Parathyroid adenoma (tissue), 2 donors: ENCODE data around the gene CHIT1.

Experiments
- H2AFZ ChIP-seq: fragments of 300-600 bp; sonication (generic); one replicate; pipeline ENCODE4 v1.7.0; 2017; ENCODE audit warnings: antibody characterized with exemption, mild to moderate bottlenecking
- H3K27ac ChIP-seq: fragments of 300-600 bp; sonication (generic); one replicate; pipeline ENCODE4 v1.7.0; 2017
- H3K27me3 ChIP-seq: fragments of 300-600 bp; sonication (generic); one replicate; pipeline ENCODE4 v1.7.0; 2017; ENCODE audit warnings: low read length; ENCODE audit not compliant: control insufficient read depth, insufficient read depth
- H3K36me3 ChIP-seq: fragments of 300-600 bp; sonication (generic); one replicate; pipeline ENCODE4 v1.7.0; 2017; ENCODE audit warnings: low read length; ENCODE audit not compliant: control insufficient read depth, insufficient read depth
- H3K4me1 ChIP-seq: fragments of 300-600 bp; sonication (generic); one replicate; pipeline ENCODE4 v1.7.0; 2017; ENCODE audit warnings: control low read depth
- H3K4me2 ChIP-seq: fragments of 300-600 bp; sonication (generic); one replicate; pipeline ENCODE4 v1.7.0; 2017; ENCODE audit warnings: low read length
- H3K4me3 ChIP-seq: fragments of 300-600 bp; sonication (generic); one replicate; pipeline ENCODE4 v1.7.0; 2017; ENCODE audit warnings: low read depth, low read length
- H3K79me2 ChIP-seq: fragments of 300-600 bp; sonication (generic); one replicate; pipeline ENCODE4 v1.7.0; 2017; ENCODE audit warnings: control low read depth
- H3K9ac ChIP-seq: fragments of 300-600 bp; sonication (generic); one replicate; pipeline ENCODE4 v1.7.0; 2017; ENCODE audit warnings: mild to moderate bottlenecking
- H3K9me3 ChIP-seq: fragments of 300-600 bp; sonication (generic); one replicate; pipeline ENCODE4 v1.7.0; 2017; ENCODE audit warnings: low read length; ENCODE audit not compliant: control insufficient read depth
- TF ChIP-seq, protein P1 (sequence below): fragments of 300-600 bp; sonication (generic); IDR thresholded peaks from one replicate; pipeline ENCODE4 v1.7.0; 2017; ENCODE audit warnings: antibody characterized with exemption, mild to moderate bottlenecking
- donor health status: primary hyperparathyroidism.

Gene CHIT1

GRCh38 chr1:203172184-203173010 is 57.1 kb downstream of the CHIT1 start:
- Histone ChIP-seq H3K9me3 (no peaks in the 10 kb centered on the region), H3K36me3 (no peaks in the 10 kb centered on the region), H2AFZ (no peak overlapping the region), H3K4me2 (no peak overlapping the region), H3K27me3 (no peaks in the 10 kb centered on the region), H3K9ac (no peak overlapping the region), H3K79me2 (no peaks in the 10 kb centered on the region), H3K4me1 (no peaks in the 10 kb centered on the region), H3K4me3 (no peak overlapping the region), H3K27ac (no peak overlapping the region)
- TF ChIP-seq, protein P1, sequence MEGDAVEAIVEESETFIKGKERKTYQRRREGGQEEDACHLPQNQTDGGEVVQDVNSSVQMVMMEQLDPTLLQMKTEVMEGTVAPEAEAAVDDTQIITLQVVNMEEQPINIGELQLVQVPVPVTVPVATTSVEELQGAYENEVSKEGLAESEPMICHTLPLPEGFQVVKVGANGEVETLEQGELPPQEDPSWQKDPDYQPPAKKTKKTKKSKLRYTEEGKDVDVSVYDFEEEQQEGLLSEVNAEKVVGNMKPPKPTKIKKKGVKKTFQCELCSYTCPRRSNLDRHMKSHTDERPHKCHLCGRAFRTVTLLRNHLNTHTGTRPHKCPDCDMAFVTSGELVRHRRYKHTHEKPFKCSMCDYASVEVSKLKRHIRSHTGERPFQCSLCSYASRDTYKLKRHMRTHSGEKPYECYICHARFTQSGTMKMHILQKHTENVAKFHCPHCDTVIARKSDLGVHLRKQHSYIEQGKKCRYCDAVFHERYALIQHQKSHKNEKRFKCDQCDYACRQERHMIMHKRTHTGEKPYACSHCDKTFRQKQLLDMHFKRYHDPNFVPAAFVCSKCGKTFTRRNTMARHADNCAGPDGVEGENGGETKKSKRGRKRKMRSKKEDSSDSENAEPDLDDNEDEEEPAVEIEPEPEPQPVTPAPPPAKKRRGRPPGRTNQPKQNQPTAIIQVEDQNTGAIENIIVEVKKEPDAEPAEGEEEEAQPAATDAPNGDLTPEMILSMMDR = peak; percentile 70

- H3K4me1 ChIP-seq = no peaks in the 10 kb centered on the region
These were observed 57.9 kb downstream of the CHIT1 start for GRCh38 chr1:203171341-203172183.

DNA sequence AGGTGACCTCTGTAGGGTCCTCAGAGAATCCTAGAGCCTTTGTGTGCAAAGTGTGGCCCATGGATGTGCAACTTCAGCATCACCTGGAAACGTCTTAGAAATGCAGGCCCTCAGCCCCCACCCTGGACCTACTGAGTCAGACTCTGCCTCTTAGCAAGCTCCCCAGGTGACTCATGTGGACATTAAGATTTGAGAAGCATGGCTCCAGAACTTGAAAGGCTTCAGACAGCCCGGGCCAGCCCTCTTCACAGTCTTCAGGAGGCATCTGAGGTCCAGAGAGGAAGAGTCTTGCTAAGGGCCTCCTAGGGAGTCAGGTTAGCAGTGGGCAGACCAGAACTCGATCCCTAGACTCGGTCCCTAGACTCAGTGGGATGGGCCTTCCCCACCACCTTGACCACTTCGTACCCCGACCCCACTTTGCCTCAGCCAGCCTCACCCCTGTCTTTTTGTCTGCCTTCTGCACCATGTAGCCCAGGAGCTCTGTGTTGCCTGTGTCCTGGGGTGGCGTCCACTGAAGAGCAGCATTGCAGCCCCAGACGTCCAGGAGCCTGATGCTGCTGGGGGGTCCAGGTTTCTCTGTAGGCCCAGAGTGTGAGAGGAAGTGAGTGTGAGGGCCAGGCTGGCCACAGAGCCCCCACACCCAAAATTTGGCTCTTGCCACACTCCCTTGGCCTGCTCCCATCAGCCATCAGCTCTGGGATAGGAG is 58.7 kb downstream of the CHIT1 start:
- H3K4me1 ChIP-seq = peaks cover 3% of the 10 kb centered on the region

More at GRCh38 chr1:203171341-203172183, 57.9 kb downstream of the CHIT1 start:
- H3K4me2 ChIP-seq = no peak overlapping the region
- H2AFZ ChIP-seq = no peak overlapping the region
- no peaks in the 10 kb centered on the region for H3K9me3 ChIP-seq
- H3K4me3 ChIP-seq = no peak overlapping the region
- H3K27me3 ChIP-seq = no peaks in the 10 kb centered on the region
- H3K36me3 ChIP-seq = no peaks in the 10 kb centered on the region
- no peaks in the 10 kb centered on the region for H3K79me2 ChIP-seq
- no peak overlapping the region for H3K9ac ChIP-seq
- TF ChIP-seq, protein P1 = no peak
- no peak overlapping the region for H3K27ac ChIP-seq

GRCh38 chr1:203169770-203170520 is 59.5 kb downstream of the CHIT1 start:
- Histone ChIP-seq H3K27ac (no peak overlapping the region), H3K27me3 (no peaks in the 10 kb centered on the region), H3K4me1 (peaks cover 3% of the 10 kb centered on the region), H2AFZ (no peak overlapping the region), H3K79me2 (no peaks in the 10 kb centered on the region), H3K9me3 (no peaks in the 10 kb centered on the region), H3K36me3 (no peaks in the 10 kb centered on the region), H3K4me2 (no peak overlapping the region), H3K9ac (no peak overlapping the region), H3K4me3 (no peak overlapping the region)
- TF ChIP-seq, protein P1 = no peak

More for the DNA sequence above, 58.7 kb downstream of the CHIT1 start:
- TF ChIP-seq, protein P1 = no peak
- H3K9me3 ChIP-seq = no peaks in the 10 kb centered on the region
- no peaks in the 10 kb centered on the region for H3K27me3 ChIP-seq
- no peak overlapping the region for H3K27ac ChIP-seq
- H3K4me2 ChIP-seq = no peak overlapping the region
- no peaks in the 10 kb centered on the region for H3K79me2 ChIP-seq
- H3K9ac ChIP-seq = no peak overlapping the region
- H3K4me3 ChIP-seq = no peak overlapping the region
- no peak overlapping the region for H2AFZ ChIP-seq
- H3K36me3 ChIP-seq = no peaks in the 10 kb centered on the region
